Measurements from ENCODE around the gene NFXL1.
A peak's percentile ranks its signal among the peaks of the same experiment; 100 is the strongest.

The NFXL1 gene

DNA sequence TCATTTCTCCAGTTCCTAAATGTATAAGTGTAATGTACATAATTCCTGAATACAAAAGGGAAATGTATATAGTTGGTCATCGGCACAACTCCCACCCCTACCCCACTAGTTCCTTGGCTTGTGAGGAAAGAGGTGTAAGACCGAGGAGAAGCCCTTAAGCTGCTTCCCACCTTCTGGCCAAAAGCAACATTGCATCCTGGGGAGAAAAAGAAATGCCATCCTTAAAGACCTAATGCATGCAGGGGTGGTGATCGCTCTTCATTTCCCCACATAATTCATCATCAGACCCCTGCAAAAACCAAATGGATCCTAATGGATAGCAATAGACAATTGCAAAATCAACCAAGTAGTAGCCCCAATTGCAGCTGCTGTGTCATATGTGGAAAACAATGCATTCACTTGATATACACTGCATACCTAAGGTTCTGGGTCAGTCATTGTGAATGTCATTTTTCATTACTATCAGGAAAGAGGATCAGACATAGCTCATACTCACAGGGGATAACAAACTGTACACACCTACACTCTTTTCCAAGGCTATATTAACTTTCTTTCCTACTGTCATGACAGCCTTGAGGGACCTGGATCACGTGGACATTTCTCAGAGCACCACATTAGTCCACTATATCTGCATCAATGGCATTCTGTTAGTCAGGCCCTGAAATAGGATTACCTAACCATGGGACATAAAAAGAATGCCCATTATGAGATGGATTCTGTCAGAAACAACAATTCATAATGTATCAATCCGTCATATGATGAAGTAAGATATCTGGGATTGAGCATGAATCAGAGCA lies 31.7 kb upstream of the NFXL1 start:
- Histone ChIP-seq H3K9ac (ENCODE audit: low read depth, low read length, poor library complexity, severe bottlenecking) (no peak overlapping the region), H3K4me1 (ENCODE audit: insufficient read depth, low read length, poor library complexity, severe bottlenecking) (no peaks in the 10 kb centered on the region), H3F3A (ENCODE audit: low read depth) (no peaks in the 10 kb centered on the region), H3K4me2 (ENCODE audit: low read depth, low read length, poor library complexity, severe bottlenecking) (no peak overlapping the region), H3K9me2 (replicated peaks; ENCODE audit: low read depth, low read length) (no peaks in the 10 kb centered on the region), H3K9me3 (ENCODE audit: insufficient read depth, low read depth, low read length) (no peaks in the 10 kb centered on the region), H4K20me1 (ENCODE audit: insufficient read depth, low read length, poor library complexity, severe bottlenecking) (no peaks in the 10 kb centered on the region), H3K36me3 (ENCODE audit: insufficient read depth, low read length) (no peaks in the 10 kb centered on the region), H3K79me2 (ENCODE audit: insufficient read depth, low read length) (no peaks in the 10 kb centered on the region), H2AFZ (ENCODE audit: low read length) (no peak overlapping the region), H3K27me3 (ENCODE audit: insufficient read depth, low read length, poor library complexity, severe bottlenecking) (no peaks in the 10 kb centered on the region), H3K4me3 (ENCODE audit: low read length, poor library complexity, severe bottlenecking) (no peak overlapping the region)
- TF ChIP-seq, protein P1, sequence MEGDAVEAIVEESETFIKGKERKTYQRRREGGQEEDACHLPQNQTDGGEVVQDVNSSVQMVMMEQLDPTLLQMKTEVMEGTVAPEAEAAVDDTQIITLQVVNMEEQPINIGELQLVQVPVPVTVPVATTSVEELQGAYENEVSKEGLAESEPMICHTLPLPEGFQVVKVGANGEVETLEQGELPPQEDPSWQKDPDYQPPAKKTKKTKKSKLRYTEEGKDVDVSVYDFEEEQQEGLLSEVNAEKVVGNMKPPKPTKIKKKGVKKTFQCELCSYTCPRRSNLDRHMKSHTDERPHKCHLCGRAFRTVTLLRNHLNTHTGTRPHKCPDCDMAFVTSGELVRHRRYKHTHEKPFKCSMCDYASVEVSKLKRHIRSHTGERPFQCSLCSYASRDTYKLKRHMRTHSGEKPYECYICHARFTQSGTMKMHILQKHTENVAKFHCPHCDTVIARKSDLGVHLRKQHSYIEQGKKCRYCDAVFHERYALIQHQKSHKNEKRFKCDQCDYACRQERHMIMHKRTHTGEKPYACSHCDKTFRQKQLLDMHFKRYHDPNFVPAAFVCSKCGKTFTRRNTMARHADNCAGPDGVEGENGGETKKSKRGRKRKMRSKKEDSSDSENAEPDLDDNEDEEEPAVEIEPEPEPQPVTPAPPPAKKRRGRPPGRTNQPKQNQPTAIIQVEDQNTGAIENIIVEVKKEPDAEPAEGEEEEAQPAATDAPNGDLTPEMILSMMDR (conservative IDR thresholded peaks at IDR 0.05; ENCODE audit: low read length): peak; percentile 36; the same call in 1 of the 2 replicates
- TF ChIP-seq EZH2phosphoT487 (IDR thresholded peaks at IDR 0.05; ENCODE audit: borderline replicate concordance): no peak

DNA sequence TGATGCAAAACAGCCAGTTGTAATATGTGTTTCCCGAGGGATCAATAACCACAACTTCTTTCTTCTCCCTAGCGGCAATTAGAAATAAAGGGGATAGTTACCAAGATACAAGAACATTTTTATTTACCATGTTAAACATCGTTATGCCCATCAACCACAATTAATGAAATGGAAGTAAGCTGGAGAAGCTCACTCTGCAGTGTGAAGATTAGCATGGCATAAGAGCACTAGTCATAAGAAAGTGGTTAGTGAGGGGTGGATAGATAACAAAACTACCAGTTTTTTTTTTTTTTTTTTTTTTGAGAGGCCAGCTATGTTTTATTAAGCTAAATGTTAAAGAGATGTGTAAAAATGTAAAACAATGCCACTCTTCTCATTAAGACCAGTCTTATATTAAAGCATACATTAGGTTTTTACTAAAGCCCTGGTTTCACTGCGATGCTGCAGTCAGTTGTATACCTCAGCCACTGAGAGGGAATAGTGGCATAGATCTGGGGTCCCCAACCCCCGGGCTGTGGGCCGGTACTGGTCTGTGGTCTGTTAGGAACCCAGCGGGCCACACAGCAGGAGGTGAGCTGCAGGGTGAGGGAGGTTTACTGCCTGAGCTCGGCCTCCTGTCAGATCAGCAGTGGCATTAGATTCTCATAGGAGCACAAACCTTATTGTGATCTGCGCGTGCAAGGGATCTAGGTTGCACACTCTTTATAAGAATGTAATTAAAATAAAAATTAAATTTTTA lies 27.9 kb upstream of the NFXL1 start:
- H3K9ac ChIP-seq (ENCODE audit: low read depth, low read length, poor library complexity, severe bottlenecking): no peak overlapping the region
- no peak overlapping the region for H3K4me2 ChIP-seq (ENCODE audit: low read depth, low read length, poor library complexity, severe bottlenecking)
- TF ChIP-seq, protein P1 (conservative IDR thresholded peaks at IDR 0.05; ENCODE audit: low read length): no peak
- TF ChIP-seq EZH2phosphoT487 (IDR thresholded peaks at IDR 0.05; ENCODE audit: borderline replicate concordance): no peak
- no peak overlapping the region for H3K4me3 ChIP-seq (ENCODE audit: low read length, poor library complexity, severe bottlenecking)
- no peaks in the 10 kb centered on the region for H3K9me3 ChIP-seq (ENCODE audit: insufficient read depth, low read depth, low read length)
- no peaks in the 10 kb centered on the region for H3K4me1 ChIP-seq (ENCODE audit: insufficient read depth, low read length, poor library complexity, severe bottlenecking)
- no peaks in the 10 kb centered on the region for H3K27me3 ChIP-seq (ENCODE audit: insufficient read depth, low read length, poor library complexity, severe bottlenecking)
- no peaks in the 10 kb centered on the region for H3K9me2 ChIP-seq (replicated peaks; ENCODE audit: low read depth, low read length)
- no peaks in the 10 kb centered on the region for H3F3A ChIP-seq (ENCODE audit: low read depth)
- no peak overlapping the region for H2AFZ ChIP-seq (ENCODE audit: low read length)
- no peaks in the 10 kb centered on the region for H4K20me1 ChIP-seq (ENCODE audit: insufficient read depth, low read length, poor library complexity, severe bottlenecking)
- H3K79me2 ChIP-seq (ENCODE audit: insufficient read depth, low read length): no peaks in the 10 kb centered on the region
- H3K36me3 ChIP-seq (ENCODE audit: insufficient read depth, low read length): no peaks in the 10 kb centered on the region

DNA sequence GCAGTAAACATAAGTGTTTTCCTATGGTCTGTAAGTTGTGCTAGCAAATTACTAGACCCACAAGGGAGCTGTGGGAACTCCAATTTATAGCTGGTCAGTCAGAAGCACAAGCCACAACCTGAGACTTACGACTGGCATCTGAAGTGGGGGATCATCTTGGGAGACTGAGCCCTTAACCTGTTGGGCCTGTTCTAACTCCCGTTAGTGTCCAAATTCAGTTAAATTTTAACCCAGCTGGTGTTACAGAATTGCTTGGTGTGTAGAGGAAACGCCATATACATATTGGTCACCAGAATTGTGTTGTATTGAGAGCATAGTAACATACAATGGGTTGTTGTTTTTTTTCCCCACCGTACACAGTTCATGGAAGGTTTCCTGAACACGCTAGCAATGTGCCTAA lies 25.1 kb upstream of the NFXL1 start:
- H4K20me1 ChIP-seq (ENCODE audit: insufficient read depth, low read length, poor library complexity, severe bottlenecking): no peaks in the 10 kb centered on the region
- no peaks in the 10 kb centered on the region for H3K9me2 ChIP-seq (replicated peaks; ENCODE audit: low read depth, low read length)
- no peaks in the 10 kb centered on the region for H3K4me1 ChIP-seq (ENCODE audit: insufficient read depth, low read length, poor library complexity, severe bottlenecking)
- no peaks in the 10 kb centered on the region for H3K9me3 ChIP-seq (ENCODE audit: insufficient read depth, low read depth, low read length)
- TF ChIP-seq, protein P1 (conservative IDR thresholded peaks at IDR 0.05; ENCODE audit: low read length): no peak
- no peak for TF ChIP-seq EZH2phosphoT487 (IDR thresholded peaks at IDR 0.05; ENCODE audit: borderline replicate concordance)
- no peak overlapping the region for H3K4me2 ChIP-seq (ENCODE audit: low read depth, low read length, poor library complexity, severe bottlenecking)
- no peak overlapping the region for H3K4me3 ChIP-seq (ENCODE audit: low read length, poor library complexity, severe bottlenecking)
- no peaks in the 10 kb centered on the region for H3K36me3 ChIP-seq (ENCODE audit: insufficient read depth, low read length)
- H3K27me3 ChIP-seq (ENCODE audit: insufficient read depth, low read length, poor library complexity, severe bottlenecking): no peaks in the 10 kb centered on the region
- H3F3A ChIP-seq (ENCODE audit: low read depth): no peaks in the 10 kb centered on the region
- no peak overlapping the region for H3K9ac ChIP-seq (ENCODE audit: low read depth, low read length, poor library complexity, severe bottlenecking)
- H2AFZ ChIP-seq (ENCODE audit: low read length): no peak overlapping the region
- H3K79me2 ChIP-seq (ENCODE audit: insufficient read depth, low read length): no peaks in the 10 kb centered on the region

Measured in Loucy (cell line).